Caco-2 (cell line): ENCODE data around the gene NRXN3. TPM values are rescaled to one million over a fixed set of nuclear protein-coding genes. Genes with fewer than 3 reads are reported as not detected.

Source experiments
- BruUV-seq: library from RNA; stranded (reverse); fragments of 400-500 nt; replicated peaks from 2 replicates; lab custom pipeline; 2021; lab: Mats Ljungman, UMichigan
- CTCF ChIA-PET: fragments of 300-600 bp; sonication (Branson Sonifier 250); formaldehyde crosslinking; loops from one replicate; lab custom pipeline; 2022; ENCODE audit warnings: antibody characterized with exemption; lab: Charles Lee
- POLR2A ChIA-PET: fragments of 300-600 bp; sonication (Branson Sonifier 250); formaldehyde crosslinking; loops from one replicate; lab custom pipeline; 2022; ENCODE audit warnings: antibody characterized with exemption; lab: Charles Lee
- DNase-seq, 2 experiments: peaks; one replicate each; pipeline versions ENCODE4 v3.0.0 to v3.0.0-alpha.2; 2020 to 2022
- H3K27me3 ChIP-seq: replicated peaks from 2 replicates; pipeline ENCODE4 v1.6.0; 2011; ENCODE audit warnings: low read length; ENCODE audit not compliant: control insufficient read depth, insufficient read depth
- H3K36me3 ChIP-seq: 2 replicates; pipeline ENCODE4 v1.5.1; 2011; ENCODE audit warnings: low read length; ENCODE audit not compliant: control insufficient read depth, insufficient read depth
- H3K4me1 ChIP-seq: fragments of 250-450 bp; sonication (Bioruptor Pico); 2 replicates; pipeline ENCODE4 v1.5.1; 2020; ENCODE audit warnings: mild to moderate bottlenecking
- H3K4me3 ChIP-seq: 2 replicates; pipeline ENCODE4 v1.5.1; 2011; ENCODE audit warnings: low read depth, mild to moderate bottlenecking, control low read depth, low read length
- H3K9me3 ChIP-seq: fragments of 250-450 bp; sonication (Bioruptor Pico); 2 replicates; pipeline ENCODE4 v1.5.1; 2020; ENCODE audit warnings: mild to moderate bottlenecking, moderate library complexity
- H3K27ac Mint-ChIP-seq: one replicate; pipeline ENCODE4 v1.8.0; 2022; ENCODE audit warnings: mixed read lengths; ENCODE audit not compliant: unreplicated experiment
- H3K27me3 Mint-ChIP-seq: one replicate; pipeline ENCODE4 v1.8.0; 2022; ENCODE audit warnings: mixed read lengths; ENCODE audit not compliant: insufficient read depth, unreplicated experiment
- H3K36me3 Mint-ChIP-seq: one replicate; pipeline ENCODE4 v1.8.0; 2022; ENCODE audit warnings: mild to moderate bottlenecking, mixed read lengths; ENCODE audit not compliant: insufficient read depth, unreplicated experiment
- H3K4me1 Mint-ChIP-seq: one replicate; pipeline ENCODE4 v1.8.0; 2022; ENCODE audit warnings: low read depth, mixed read lengths; ENCODE audit not compliant: unreplicated experiment
- H3K4me3 Mint-ChIP-seq: one replicate; pipeline ENCODE4 v1.8.0; 2022; ENCODE audit warnings: mild to moderate bottlenecking, moderate library complexity, mixed read lengths; ENCODE audit not compliant: unreplicated experiment
- H3K9me3 Mint-ChIP-seq: one replicate; pipeline ENCODE4 v1.8.0; 2022; ENCODE audit warnings: mixed read lengths; ENCODE audit not compliant: unreplicated experiment
- intact Hi-C: fragments of 100-400 bp; cut with micrococcal nuclease; formaldehyde crosslinking; loops from one replicate; pipeline ENCODE4 v1.10.0; 2022; ENCODE audit not compliant: unreplicated experiment
- total RNA-seq: library from RNA; stranded (reverse); gene quantifications from 2 replicates; pipeline ENCODE4 v1.2.3, GENCODE V29; 2022
- TF ChIP-seq, protein P1 (sequence below), 2 experiments: fragments of 200-600 bp in 1 of 2; IDR thresholded peaks; 1 replicate in 1 of 2; 2 replicates in 1 of 2; pipeline versions ENCODE4 v1.5.1 to v1.8.0; 2011 to 2022; ENCODE audit warnings: antibody characterized with exemption in 1 of 2, control low read depth in 1 of 2, inconsistent platforms in 1 of 2, low read depth in 1 of 2, low read length in 1 of 2, mild to moderate bottlenecking in 1 of 2, moderate library complexity in 1 of 2; ENCODE audit not compliant: insufficient read depth in 1 of 2, severe bottlenecking in 1 of 2, unreplicated experiment in 1 of 2

Gene NRXN3
- total RNA-seq, 1 experiment from 2014 or later: 12.4 TPM

DNA sequence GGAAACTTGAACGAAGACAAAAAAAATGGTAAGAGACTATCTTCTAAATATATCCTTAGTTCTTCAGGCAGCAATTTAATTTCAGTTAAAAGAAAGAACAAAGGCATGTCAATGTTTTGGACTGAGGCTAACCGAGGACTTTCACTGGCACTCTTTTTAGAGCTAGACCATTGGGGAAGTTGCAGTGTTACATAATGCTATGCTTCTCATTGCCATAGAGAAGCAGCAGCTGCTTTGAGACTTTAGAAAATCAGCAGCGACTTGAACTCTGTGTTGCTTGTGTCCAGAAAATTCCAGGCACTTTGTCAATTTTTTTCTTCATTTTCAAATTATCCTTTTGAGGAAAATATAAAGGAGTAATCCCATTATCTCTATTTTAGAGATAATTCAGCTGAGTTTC is 964.2 kb downstream of the NRXN3 start:
- Mint-ChIP-seq H3K9me3 (no peaks in the 10 kb centered on the region), H3K27me3 (no peaks in the 10 kb centered on the region), H3K4me1 (no peaks in the 10 kb centered on the region), H3K4me3 (no peak overlapping the region), H3K27ac (no peak overlapping the region), H3K36me3 (no peaks in the 10 kb centered on the region)
- ChIA-PET CTCF (no interaction called here), POLR2A (no interaction called here)
- H3K27me3 ChIP-seq: no peaks in the 10 kb centered on the region
- H3K4me3 ChIP-seq: no peak overlapping the region
- H3K4me1 ChIP-seq: no peaks in the 10 kb centered on the region
- no peaks in the 10 kb centered on the region for H3K36me3 ChIP-seq
- TF ChIP-seq, protein P1, sequence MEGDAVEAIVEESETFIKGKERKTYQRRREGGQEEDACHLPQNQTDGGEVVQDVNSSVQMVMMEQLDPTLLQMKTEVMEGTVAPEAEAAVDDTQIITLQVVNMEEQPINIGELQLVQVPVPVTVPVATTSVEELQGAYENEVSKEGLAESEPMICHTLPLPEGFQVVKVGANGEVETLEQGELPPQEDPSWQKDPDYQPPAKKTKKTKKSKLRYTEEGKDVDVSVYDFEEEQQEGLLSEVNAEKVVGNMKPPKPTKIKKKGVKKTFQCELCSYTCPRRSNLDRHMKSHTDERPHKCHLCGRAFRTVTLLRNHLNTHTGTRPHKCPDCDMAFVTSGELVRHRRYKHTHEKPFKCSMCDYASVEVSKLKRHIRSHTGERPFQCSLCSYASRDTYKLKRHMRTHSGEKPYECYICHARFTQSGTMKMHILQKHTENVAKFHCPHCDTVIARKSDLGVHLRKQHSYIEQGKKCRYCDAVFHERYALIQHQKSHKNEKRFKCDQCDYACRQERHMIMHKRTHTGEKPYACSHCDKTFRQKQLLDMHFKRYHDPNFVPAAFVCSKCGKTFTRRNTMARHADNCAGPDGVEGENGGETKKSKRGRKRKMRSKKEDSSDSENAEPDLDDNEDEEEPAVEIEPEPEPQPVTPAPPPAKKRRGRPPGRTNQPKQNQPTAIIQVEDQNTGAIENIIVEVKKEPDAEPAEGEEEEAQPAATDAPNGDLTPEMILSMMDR (IDR thresholded peaks at IDR 0.05; ENCODE audit: insufficient read depth in 1 of 2, low read depth in 1 of 2, low read length in 1 of 2, severe bottlenecking in 1 of 2, unreplicated experiment in 1 of 2): no peak
- DNase-seq: no peak
- no peaks in the 10 kb centered on the region for H3K9me3 ChIP-seq
- intact Hi-C loops: no loop called here
- BruUV-seq: no TSS peak

DNA sequence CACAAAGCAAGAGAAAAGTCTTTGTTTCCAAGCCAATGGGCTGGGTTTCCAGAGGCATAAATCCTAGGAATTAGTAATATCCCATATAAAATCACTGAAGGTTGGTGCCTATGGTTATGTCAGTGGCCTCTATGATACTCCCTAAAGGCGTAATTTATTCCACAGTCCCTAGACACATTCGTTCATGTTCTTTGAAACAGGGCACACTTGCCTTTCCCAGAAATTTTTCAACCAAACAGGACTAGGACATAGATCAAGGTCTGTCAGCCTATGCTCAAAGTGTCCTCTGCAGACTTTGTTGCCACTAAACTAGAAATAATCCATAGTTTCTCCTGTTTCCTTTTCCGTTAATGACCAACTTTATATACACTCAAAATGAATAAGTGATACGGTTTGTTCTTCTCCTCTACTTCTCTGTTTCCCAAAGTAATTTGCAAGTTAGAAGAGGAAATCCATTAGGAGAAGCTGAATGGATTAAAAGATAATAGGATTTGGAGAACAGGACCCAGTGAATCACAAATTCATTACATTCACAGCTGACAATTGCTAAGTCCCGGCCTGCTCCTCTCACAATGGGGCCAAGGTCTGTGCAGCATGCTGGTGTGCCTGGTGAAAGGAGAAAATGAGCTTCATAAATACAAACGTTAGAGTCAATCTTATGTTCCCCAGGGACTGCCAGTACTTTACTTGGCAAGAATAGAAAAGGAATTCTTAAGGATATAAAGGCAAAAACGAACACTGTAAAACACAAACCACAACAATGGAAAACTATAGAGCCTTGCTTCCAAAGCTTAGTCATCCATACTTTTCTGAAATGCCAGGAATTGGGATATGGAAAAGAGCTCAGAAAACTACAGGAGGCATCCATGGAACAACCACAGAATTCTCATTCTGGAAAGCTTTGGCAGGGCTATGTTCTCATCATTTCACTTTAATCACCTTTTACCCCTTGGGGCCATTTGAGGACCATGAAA is 966.2 kb downstream of the NRXN3 start:
- no peaks in the 10 kb centered on the region for H3K36me3 ChIP-seq
- intact Hi-C loops: no loop called here
- ChIA-PET POLR2A (no interaction called here), CTCF (interaction anchor here (0.6 kb wide), 1 partner anchor 203 kb away, joined by 9 read pairs; no protein-coding TSS in a partner anchor)
- no peaks in the 10 kb centered on the region for H3K4me1 Mint-ChIP-seq
- H3K4me3 Mint-ChIP-seq: no peak overlapping the region
- no TSS peak for BruUV-seq
- H3K27me3 Mint-ChIP-seq: no peaks in the 10 kb centered on the region
- DNase-seq: no peak
- no peaks in the 10 kb centered on the region for H3K9me3 Mint-ChIP-seq
- TF ChIP-seq, protein P1 (IDR thresholded peaks at IDR 0.05; ENCODE audit: insufficient read depth in 1 of 2, low read depth in 1 of 2, low read length in 1 of 2, severe bottlenecking in 1 of 2, unreplicated experiment in 1 of 2): no peak
- H3K27ac Mint-ChIP-seq: no peak overlapping the region
- no peaks in the 10 kb centered on the region for H3K4me1 ChIP-seq
- no peak overlapping the region for H3K4me3 ChIP-seq
- no peaks in the 10 kb centered on the region for H3K36me3 Mint-ChIP-seq
- no peaks in the 10 kb centered on the region for H3K27me3 ChIP-seq
- no peaks in the 10 kb centered on the region for H3K9me3 ChIP-seq

DNA sequence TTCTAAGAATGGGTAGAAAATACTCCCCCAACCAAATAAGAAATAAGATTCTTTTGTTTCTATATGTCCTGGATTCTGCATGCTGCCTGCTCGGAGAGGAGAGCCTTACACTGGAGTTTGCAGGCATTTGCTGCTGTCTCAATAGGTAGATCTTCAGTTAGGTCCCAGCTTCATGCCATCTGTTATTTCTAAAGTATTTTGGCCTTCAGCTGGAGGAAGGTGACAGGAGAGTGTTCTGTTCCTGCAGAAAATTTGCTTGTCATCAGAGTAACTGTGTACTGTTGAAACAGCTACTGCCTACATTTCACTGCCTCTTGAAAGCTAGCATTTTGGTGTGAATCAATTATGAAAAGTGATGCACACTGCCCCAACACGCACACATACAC is 966.9 kb downstream of the NRXN3 start:
- H3K4me3 Mint-ChIP-seq: no peak overlapping the region
- BruUV-seq: no TSS peak
- H3K27ac Mint-ChIP-seq: no peak overlapping the region
- H3K4me1 Mint-ChIP-seq: no peaks in the 10 kb centered on the region
- POLR2A ChIA-PET: no interaction called here
- TF ChIP-seq, protein P1 (IDR thresholded peaks at IDR 0.05; ENCODE audit: insufficient read depth in 1 of 2, low read depth in 1 of 2, low read length in 1 of 2, severe bottlenecking in 1 of 2, unreplicated experiment in 1 of 2): no peak
- H3K9me3 Mint-ChIP-seq: no peaks in the 10 kb centered on the region
- CTCF ChIA-PET: interaction anchor here (0.6 kb wide), 1 partner anchor 203 kb away, joined by 9 read pairs; no protein-coding TSS in a partner anchor
- Histone ChIP-seq H3K36me3 (no peaks in the 10 kb centered on the region), H3K4me3 (no peak overlapping the region), H3K27me3 (no peaks in the 10 kb centered on the region), H3K4me1 (no peaks in the 10 kb centered on the region), H3K9me3 (no peaks in the 10 kb centered on the region)
- no peak for DNase-seq
- intact Hi-C loops: no loop called here
- H3K27me3 Mint-ChIP-seq: no peaks in the 10 kb centered on the region
- no peaks in the 10 kb centered on the region for H3K36me3 Mint-ChIP-seq
